Middle frontal gyrus (tissue), 1 donor: ENCODE measurements around the gene ARHGEF12.
"Not testable (repeated sequence)": the region's sequence is repeated elsewhere in the genome, so short reads cannot be mapped to it uniquely, and the experiment has no call there.

Experiments used
- DNase-seq: peaks from one replicate; pipeline ENCODE4 v3.0.0-alpha.2; 2015; ENCODE audit warnings: low spot score; ENCODE audit errors: extremely low spot score

ARHGEF12 gene

GRCh38 chr11:120482149-120482548 lies 145.9 kb downstream of the ARHGEF12 start:
- DNase-seq, result no peak

- no peak for DNase-seq
Observed at GRCh38 chr11:120484722-120485121, 148.5 kb downstream of the ARHGEF12 start.

GRCh38 chr11:120486138-120486537 lies 149.9 kb downstream of the ARHGEF12 start:
- no peak for DNase-seq

- DNase-seq, result no peak
Observed at GRCh38 chr11:120489799-120490198, 153.6 kb downstream of the ARHGEF12 start.

- DNase-seq, result no peak
Observed at GRCh38 chr11:120492486-120492885, 156.3 kb downstream of the ARHGEF12 start.

GRCh38 chr11:120494595-120494994 lies 158.4 kb downstream of the ARHGEF12 start:
- no peak for DNase-seq

- no peak for DNase-seq
Observed at GRCh38 chr11:120499088-120499487, 162.9 kb downstream of the ARHGEF12 start.

- DNase-seq, result no peak
Observed at GRCh38 chr11:120499859-120500258, 163.6 kb downstream of the ARHGEF12 start.

- DNase-seq, result no peak
Observed at GRCh38 chr11:120500414-120501071, 164.3 kb downstream of the ARHGEF12 start.

GRCh38 chr11:120501440-120501839 lies 165.2 kb downstream of the ARHGEF12 start:
- no peak for DNase-seq

- DNase-seq, result no peak
Observed at GRCh38 chr11:120501976-120502755, 166.0 kb downstream of the ARHGEF12 start.

GRCh38 chr11:120503529-120503928 lies 167.3 kb downstream of the ARHGEF12 start:
- DNase-seq, result not testable (repeated sequence)

GRCh38 chr11:120505801-120506425 lies 169.7 kb downstream of the ARHGEF12 start:
- DNase-seq, result no peak

GRCh38 chr11:120509346-120510053 lies 173.3 kb downstream of the ARHGEF12 start:
- DNase-seq, result no peak

- no peak for DNase-seq
Observed at GRCh38 chr11:120510406-120511115, 174.3 kb downstream of the ARHGEF12 start.

- peak; percentile 78 for DNase-seq
Observed at GRCh38 chr11:120511116-120511819, 175.1 kb downstream of the ARHGEF12 start, which contains the start of gene GRIK4. GRIK4 (plus strand) TSS chr11:120511748; CDS start chr11:120660319, 148,571 bp downstream.

- no peak for DNase-seq
Observed at GRCh38 chr11:120511820-120512738, 175.9 kb downstream of the ARHGEF12 start.

GRCh38 chr11:120512739-120513435 lies 176.7 kb downstream of the ARHGEF12 start:
- no peak for DNase-seq
